Measurements from ENCODE around the gene MRPL50.

GRCh38 chr9:101443364-101443771, 45.0 kb upstream of the MRPL50 start:
- TF ChIP-seq CTCF (IDR thresholded peaks at IDR 0.05) (no peak), POLR2A (IDR thresholded peaks at IDR 0.05) (no peak)

Data from uterus (tissue), 2 donors.